IMR-90 (cell line): ENCODE measurements around the gene ZNF362. TPM values are rescaled to one million over a fixed set of nuclear protein-coding genes. Genes with fewer than 3 reads are reported as not detected.
A peak's percentile ranks its signal among the peaks of the same experiment; 100 is the strongest.

Source experiments
- ATAC-seq: fragments of 200-7000 bp; cut with Tn5 transposase; 2 replicates; pipeline ENCODE4 v1.9.1; 2020; ENCODE audit warnings: low read depth, mild to moderate bottlenecking, moderate library complexity
- BruUV-seq: library from RNA; stranded (reverse); fragments of 400-500 nt; replicated peaks from 2 replicates; lab custom pipeline; 2021; lab: Mats Ljungman, UMichigan
- CTCF ChIA-PET: fragments of 300-600 bp; formaldehyde crosslinking; extraction: SDS; loops from one replicate; lab custom pipeline; 2021; ENCODE audit warnings: antibody characterized with exemption; lab: Yijun Ruan, JAX
- POLR2A ChIA-PET: fragments of 300-600 bp; sonication (Branson Sonifier 250); formaldehyde crosslinking; loops from one replicate; lab custom pipeline; 2022; ENCODE audit warnings: antibody characterized with exemption; ENCODE audit not compliant: unreplicated experiment; lab: Charles Lee
- DNase-seq: peaks from one replicate; pipeline ENCODE4 v3.0.0; 2013
- H2AFZ ChIP-seq: replicated peaks from 2 replicates; pipeline ENCODE3; 2013; ENCODE audit warnings: low read length, mild to moderate bottlenecking; ENCODE audit not compliant: poor library complexity
- H2AK5ac ChIP-seq: 2 replicates; pipeline ENCODE4 v1.6.1; 2013; ENCODE audit warnings: low read depth, low read length, inconsistent platforms
- H2AK9ac ChIP-seq: replicated peaks from 2 replicates; pipeline ENCODE3; 2013; ENCODE audit warnings: mild to moderate bottlenecking, low read depth, low read length, moderate library complexity; ENCODE audit not compliant: poor library complexity
- H2BK120ac ChIP-seq: 2 replicates; pipeline ENCODE4 v1.6.1; 2013; ENCODE audit warnings: low read depth, low read length, inconsistent platforms
- H2BK15ac ChIP-seq: 3 replicates; pipeline ENCODE4 v1.6.1; 2013; ENCODE audit warnings: low read depth, low read length, inconsistent platforms
- H2BK20ac ChIP-seq: 2 replicates; pipeline ENCODE4 v1.6.1; 2013; ENCODE audit warnings: low read depth, mild to moderate bottlenecking, inconsistent platforms, low read length, moderate library complexity
- H2BK5ac ChIP-seq: 2 replicates; pipeline ENCODE4 v1.6.1; 2013; ENCODE audit warnings: mild to moderate bottlenecking, low read depth, low read length, inconsistent platforms; ENCODE audit not compliant: poor library complexity, severe bottlenecking
- H3K14ac ChIP-seq: replicated peaks from 2 replicates; pipeline ENCODE4 v1.6.1; 2013; ENCODE audit warnings: low read depth, low read length, inconsistent platforms
- H3K18ac ChIP-seq: 2 replicates; pipeline ENCODE4 v1.6.1; 2013; ENCODE audit warnings: low read depth, low read length, control low read depth
- H3K23ac ChIP-seq: 2 replicates; pipeline ENCODE4 v1.6.1; 2013; ENCODE audit warnings: low read depth, low read length, inconsistent platforms
- H3K27ac ChIP-seq: 2 replicates; pipeline ENCODE4 v1.5.1; 2013; ENCODE audit warnings: mild to moderate bottlenecking, control low read depth, low read length; ENCODE audit not compliant: insufficient read depth
- H3K27me3 ChIP-seq: 2 replicates; pipeline ENCODE4 v1.6.1; 2013; ENCODE audit warnings: low read length; ENCODE audit not compliant: control insufficient read depth, insufficient read depth
- H3K36me3 ChIP-seq: 2 replicates; pipeline ENCODE4 v1.6.1; 2013; ENCODE audit warnings: low read length, mixed read lengths; ENCODE audit not compliant: control insufficient read depth, insufficient read depth
- H3K4ac ChIP-seq: 2 replicates; pipeline ENCODE4 v1.6.1; 2013; ENCODE audit warnings: low read depth, low read length, inconsistent platforms
- H3K4me1 ChIP-seq: 2 replicates; pipeline ENCODE4 v1.6.1; 2013; ENCODE audit warnings: low read length, mixed read lengths; ENCODE audit not compliant: control insufficient read depth, insufficient read depth
- H3K4me2 ChIP-seq: 2 replicates; pipeline ENCODE4 v1.6.1; 2013; ENCODE audit warnings: low read depth, mild to moderate bottlenecking, control low read depth, low read length, moderate library complexity
- H3K4me3 ChIP-seq: 2 replicates; pipeline ENCODE4 v1.5.1; 2013; ENCODE audit warnings: low read depth, mild to moderate bottlenecking, control low read depth, low read length, moderate library complexity; ENCODE audit not compliant: insufficient read depth
- H3K56ac ChIP-seq: 2 replicates; pipeline ENCODE4 v1.6.1; 2013; ENCODE audit warnings: low read length, inconsistent platforms; ENCODE audit not compliant: insufficient read depth; ENCODE audit errors: extremely low read depth
- H3K79me1 ChIP-seq, 2 experiments: 2 replicates each; pipeline ENCODE4 v1.6.1; 2013; ENCODE audit warnings: low read length in 2 of 2, inconsistent platforms in 1 of 2, low read depth in 1 of 2
- H3K9ac ChIP-seq: 2 replicates; pipeline ENCODE4 v1.6.1; 2013; ENCODE audit warnings: low read depth, low read length, control low read depth
- H3K9me1 ChIP-seq: 2 replicates; pipeline ENCODE4 v1.6.1; 2013; ENCODE audit warnings: low read length, inconsistent platforms; ENCODE audit not compliant: insufficient read depth
- H3K9me3 ChIP-seq: 2 replicates; pipeline ENCODE4 v1.6.1; 2013; ENCODE audit warnings: low read length; ENCODE audit not compliant: control insufficient read depth, insufficient read depth
- H4K20me1 ChIP-seq: 2 replicates; pipeline ENCODE4 v1.6.1; 2013; ENCODE audit warnings: low read length, inconsistent platforms; ENCODE audit not compliant: insufficient read depth
- H4K5ac ChIP-seq: 2 replicates; pipeline ENCODE4 v1.6.1; 2013; ENCODE audit warnings: mild to moderate bottlenecking, low read depth, low read length, control low read depth
- H4K8ac ChIP-seq, 2 experiments: 2 replicates each; pipeline ENCODE4 v1.6.1; 2013; ENCODE audit warnings: low read depth in 2 of 2, low read length in 2 of 2, control low read depth in 1 of 2, inconsistent platforms in 1 of 2
- H4K91ac ChIP-seq: 2 replicates; pipeline ENCODE4 v1.6.1; 2013; ENCODE audit warnings: low read depth, low read length, inconsistent platforms; ENCODE audit not compliant: insufficient read depth
- ELK1 ChIP-seq: fragments of 150-350 bp; IDR thresholded peaks from 2 replicates; pipeline ENCODE4 v1.6.1; 2016; ENCODE audit warnings: low read depth, mild to moderate bottlenecking, low read length, moderate library complexity, borderline replicate concordance
- MXI1 ChIP-seq: IDR thresholded peaks from 2 replicates; pipeline ENCODE4 v1.6.1; 2012; ENCODE audit warnings: low read depth, mild to moderate bottlenecking, low read length, moderate library complexity, borderline replicate concordance
- USF2 ChIP-seq: fragments of 150-350 bp; IDR thresholded peaks from 2 replicates; pipeline ENCODE4 v1.6.1; 2017; ENCODE audit warnings: mild to moderate bottlenecking, antibody characterized with exemption, low read length, low read depth
- WGBS, 2 experiments: methylation state at CpG; one replicate each; pipeline versions ENCODE4 v1.1.5 to v1.1.7; 2013; ENCODE audit warnings: missing lambda C conversion rate in 2 of 2; ENCODE audit not compliant: insufficient read length in 1 of 2; ENCODE audit errors: extremely low coverage in 2 of 2; 5-methylcytosine and 5-hydroxymethylcytosine counted together
- dilution Hi-C: fragments of 300-500 bp; cut with HindIII; formaldehyde crosslinking; loops from one replicate; pipeline ENCODE4 v1.14.3; 2018; ENCODE audit warnings: low sequenced_read_pairs; ENCODE audit not compliant: unreplicated experiment
- in situ Hi-C: fragments of 300-500 bp; cut with MboI; formaldehyde crosslinking; loops from 3 replicates; pipeline ENCODE4 v1.14.3; 2019; ENCODE audit warnings: low sequenced_read_pairs, inconsistent platforms, mixed read lengths
- intact Hi-C: fragments of 100-400 bp; cut with micrococcal nuclease; formaldehyde crosslinking; loops from 2 replicates; pipeline ENCODE4 v1.10.0; 2022
- polyA plus RNA-seq, 3 experiments: library from polyadenylated mRNA; depleted of rRNA; stranded (reverse); fragments of >200 nt; gene quantifications; 2 replicates each; pipeline ENCODE4 v1.2.3, GENCODE V29; 2012; ENCODE audit warnings: low replicate concordance in 1 of 3
- total RNA-seq: library from RNA; depleted of rRNA; stranded (reverse); fragments of >200 nt; gene quantifications from 2 replicates; pipeline ENCODE4 v1.2.3, GENCODE V29; 2012

Gene ZNF362
- total and polyA plus RNA-seq, 2 of the 4 experiments (the other 2 are of a cell fraction): 5.7 to 12.9 TPM

- TF ChIP-seq ELK1: no peak
Observed at GRCh38 chr1:33301273-33301984, 45.1 kb downstream of the ZNF362 start (continued).

- Histone ChIP-seq H3K27me3 (no peaks in the 10 kb centered on the region; the same call in 1 of the 2 replicates), H3K4ac (no peak overlapping the region), H2BK120ac (no peak overlapping the region), H3K9ac (no peak overlapping the region), H3K23ac (no peak overlapping the region), H2BK20ac (no peak overlapping the region), H2AFZ (no peak overlapping the region), H3K18ac (no peak overlapping the region), H3K14ac (no peak overlapping the region), H3K4me3 (no peak overlapping the region), H3K9me1 (peaks cover 3% of the 10 kb centered on the region), H3K36me3 (peaks cover 5% of the 10 kb centered on the region; the same call in 1 of the 2 replicates), H4K8ac (no peak overlapping the region), H2AK5ac (no peak overlapping the region), H3K4me2 (no peak overlapping the region), H3K4me1 (peaks cover 11% of the 10 kb centered on the region), H4K5ac (no peak overlapping the region), H4K91ac (no peak overlapping the region), H3K79me1 (peaks cover 0 to 10% of the 10 kb centered on the region in 2 experiments; a peak in 1 of 4 replicates), H2BK5ac (no peak overlapping the region), H3K56ac (no peak overlapping the region), H3K9me3 (no peaks in the 10 kb centered on the region), H4K20me1 (peaks cover 4% of the 10 kb centered on the region; the same call in 1 of the 2 replicates), H2AK9ac (no peak overlapping the region), H2BK15ac (no peak overlapping the region), H3K27ac (no peak overlapping the region)
- TF ChIP-seq USF2 (peak; percentile 82), MXI1 (no peak)
- no TSS peak for BruUV-seq
- in situ Hi-C loops: no loop called here
- intact Hi-C loops: no loop called here
- ChIA-PET CTCF (no interaction called here), POLR2A (no interaction called here)
- no peak for ATAC-seq
- dilution Hi-C loops: no loop called here
- WGBS, 2 experiments: no CpG with 5 or more reads among the region's 1 CpG
- DNase-seq: no peak
Observed at GRCh38 chr1:33302325-33302724, 46.0 kb downstream of the ZNF362 start.
